GM10847 (cell line): ENCODE data around the gene RBM33.

ENCODE experiments used
- POLR2A ChIP-seq: IDR thresholded peaks from 2 replicates; pipeline ENCODE4 v1.6.1; 2011; ENCODE audit not compliant: insufficient read length; ENCODE audit errors: extremely low read depth

The RBM33 gene

GRCh38 chr7:155698633-155699032, 54.2 kb downstream of the RBM33 start:
- no peak for TF ChIP-seq POLR2A

DNA sequence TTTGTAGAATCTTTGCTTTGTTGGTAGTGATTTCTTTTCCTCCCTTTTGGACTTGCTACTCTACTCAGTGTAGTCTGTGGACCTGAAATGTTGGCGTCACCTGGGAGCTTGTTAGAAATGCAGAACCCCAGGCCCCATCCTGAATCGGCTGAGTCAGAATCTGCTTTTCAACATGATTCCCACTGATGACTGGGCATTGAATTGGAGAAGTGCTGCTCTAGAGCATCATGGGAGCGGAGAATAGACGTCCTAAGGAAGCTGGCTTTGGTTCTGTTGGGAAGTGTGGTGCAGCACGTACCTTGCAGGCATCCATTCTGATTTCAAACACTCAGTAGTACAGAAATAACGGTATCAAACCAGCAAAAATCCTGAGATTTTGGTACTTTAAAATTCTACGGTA, 54.7 kb downstream of the RBM33 start:
- no peak for TF ChIP-seq POLR2A

GRCh38 chr7:155700847-155701246, 56.4 kb downstream of the RBM33 start:
- no peak for TF ChIP-seq POLR2A

GRCh38 chr7:155701972-155702544, 57.6 kb downstream of the RBM33 start:
- TF ChIP-seq POLR2A: no peak

- no peak for TF ChIP-seq POLR2A
Observed at GRCh38 chr7:155702616-155703015, 58.2 kb downstream of the RBM33 start.

- no peak for TF ChIP-seq POLR2A
Observed at GRCh38 chr7:155705623-155706360, 61.3 kb downstream of the RBM33 start.

DNA sequence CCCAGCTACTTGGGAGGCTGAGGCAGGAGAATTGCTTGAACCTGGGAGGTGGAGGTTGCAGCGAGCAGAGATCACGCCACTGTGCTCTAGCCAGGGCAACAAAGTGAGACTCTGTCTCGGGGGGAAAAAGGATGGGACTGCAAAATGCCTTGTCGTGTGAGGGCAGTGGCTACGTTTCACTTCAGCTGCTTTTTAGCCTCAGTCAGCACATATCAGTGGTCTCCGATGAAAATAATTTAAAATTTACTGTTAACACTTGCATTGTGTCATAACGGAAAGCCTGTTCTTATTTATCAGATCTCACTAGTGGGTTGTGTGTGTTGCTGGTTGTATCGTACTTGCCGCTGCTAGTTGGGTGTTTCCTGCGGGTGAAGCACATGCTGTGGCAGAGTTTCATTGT, 61.9 kb downstream of the RBM33 start:
- TF ChIP-seq POLR2A: no peak

GRCh38 chr7:155709453-155709852, 65.0 kb downstream of the RBM33 start:
- TF ChIP-seq POLR2A: no peak

DNA sequence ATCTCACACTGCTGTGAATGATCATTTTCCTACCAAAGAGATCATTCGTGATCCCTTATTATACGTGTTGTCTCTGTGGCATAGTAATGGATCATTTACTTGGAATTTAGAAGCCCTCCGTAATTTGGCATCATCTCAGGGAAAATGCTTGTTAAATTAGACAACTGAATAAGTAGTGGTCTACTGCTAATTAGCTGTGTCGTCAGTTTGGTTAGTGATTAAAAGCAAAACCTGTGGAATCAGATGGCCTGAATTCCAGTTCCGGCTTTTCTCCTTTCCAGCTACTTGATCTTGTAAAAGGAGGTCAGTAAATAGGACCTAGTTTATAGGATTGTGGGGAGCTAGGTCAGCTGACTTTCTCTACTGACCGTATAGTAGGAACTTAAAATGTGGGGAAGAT, 65.6 kb downstream of the RBM33 start:
- TF ChIP-seq POLR2A: no peak

DNA sequence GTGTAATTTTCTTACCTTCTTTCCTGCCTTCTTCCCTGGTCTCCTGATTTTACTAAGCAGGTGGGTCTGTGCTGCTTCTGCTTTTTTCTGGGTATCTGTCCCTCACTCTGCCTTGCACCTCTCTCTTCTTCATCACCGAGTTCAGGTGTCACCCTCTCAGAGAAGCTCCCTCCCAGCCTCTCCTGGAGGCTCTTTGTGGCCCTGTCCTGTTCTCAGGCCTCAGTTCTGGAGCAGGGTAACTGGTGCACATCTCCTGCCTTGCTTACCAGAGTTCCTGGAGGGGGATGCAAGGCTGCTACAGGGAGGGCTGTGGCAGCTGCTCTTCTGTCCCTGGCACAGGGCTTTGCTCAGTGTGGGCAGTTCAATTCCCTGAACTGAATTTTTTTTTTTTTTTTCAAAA, 66.1 kb downstream of the RBM33 start:
- no peak for TF ChIP-seq POLR2A

- no peak for TF ChIP-seq POLR2A
Observed at GRCh38 chr7:155711081-155711480, 66.6 kb downstream of the RBM33 start.

GRCh38 chr7:155713384-155713783, 68.9 kb downstream of the RBM33 start:
- TF ChIP-seq POLR2A: no peak

DNA sequence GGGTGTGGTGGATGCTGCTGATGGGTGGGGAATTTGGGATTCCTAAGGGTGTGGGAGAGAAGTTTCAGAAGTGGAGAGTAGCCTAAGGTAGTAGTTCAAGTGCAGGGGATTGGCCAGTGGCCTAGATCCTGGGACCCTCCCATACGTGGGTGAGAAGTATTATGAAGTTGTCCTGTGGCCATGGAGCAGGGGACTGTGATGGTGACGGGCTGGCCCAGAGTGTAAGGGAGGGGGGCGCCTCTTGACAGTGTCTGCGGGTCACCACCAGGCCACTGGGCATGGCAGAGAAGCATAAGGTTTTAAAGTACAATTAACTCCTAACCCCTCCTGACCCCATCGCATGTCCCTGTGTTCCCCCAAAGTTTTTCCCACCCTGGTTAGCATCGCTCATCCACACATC, 70.2 kb downstream of the RBM33 start:
- TF ChIP-seq POLR2A: no peak

GRCh38 chr7:155715111-155715805, 70.8 kb downstream of the RBM33 start:
- TF ChIP-seq POLR2A: no peak

DNA sequence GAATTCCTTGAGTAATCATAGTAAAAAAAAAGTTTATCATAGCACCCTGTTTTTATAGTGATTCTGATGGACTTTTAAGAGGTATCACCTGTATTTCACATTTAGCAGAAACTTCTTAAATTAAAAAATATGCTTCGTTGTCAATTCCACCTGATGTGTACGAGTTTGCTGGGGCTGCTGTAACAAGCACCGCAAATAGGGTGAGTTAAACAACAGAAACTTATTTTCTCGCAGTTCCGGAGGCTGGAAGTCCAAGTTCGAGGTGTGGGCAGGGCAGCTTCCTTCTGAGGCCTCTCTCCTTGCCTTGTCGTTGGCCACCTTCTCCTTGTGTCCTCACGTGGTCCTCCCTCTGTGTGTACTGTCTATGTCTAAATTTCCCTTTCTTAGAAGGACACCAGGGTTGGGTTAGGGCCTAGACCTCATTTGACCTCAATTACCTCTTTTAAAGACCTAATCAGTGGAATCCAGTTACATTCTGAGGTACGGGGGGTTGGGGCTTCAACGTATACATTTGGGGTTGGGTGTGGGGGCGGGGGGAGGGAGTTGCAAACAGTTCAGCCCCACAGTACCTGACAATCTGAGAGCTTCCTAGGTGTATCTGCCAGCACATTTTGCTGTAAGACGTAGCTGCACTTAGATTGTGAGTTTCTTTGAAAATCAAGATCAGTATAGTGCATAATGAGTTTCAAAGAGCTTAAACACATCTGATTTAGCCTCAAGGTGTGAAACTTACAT, 72.7 kb downstream of the RBM33 start:
- no peak for TF ChIP-seq POLR2A

- no peak for TF ChIP-seq POLR2A
Observed at GRCh38 chr7:155721056-155721455, 76.6 kb downstream of the RBM33 start.
